ENCODE data around the gene GPR143.

GRCh38 chrX:9704876-9705465 lies 60.7 kb downstream of the GPR143 start:
- no peak for TF ChIP-seq EP300 (IDR thresholded peaks at IDR 0.05; ENCODE audit: borderline replicate concordance in 1 of 2, control insufficient read depth in 1 of 2, low read depth in 2 of 2, low read length in 2 of 2)
- TF ChIP-seq MTA3 (IDR thresholded peaks at IDR 0.05; ENCODE audit: borderline replicate concordance, low read length): no peak
- TF ChIP-seq, protein P1, sequence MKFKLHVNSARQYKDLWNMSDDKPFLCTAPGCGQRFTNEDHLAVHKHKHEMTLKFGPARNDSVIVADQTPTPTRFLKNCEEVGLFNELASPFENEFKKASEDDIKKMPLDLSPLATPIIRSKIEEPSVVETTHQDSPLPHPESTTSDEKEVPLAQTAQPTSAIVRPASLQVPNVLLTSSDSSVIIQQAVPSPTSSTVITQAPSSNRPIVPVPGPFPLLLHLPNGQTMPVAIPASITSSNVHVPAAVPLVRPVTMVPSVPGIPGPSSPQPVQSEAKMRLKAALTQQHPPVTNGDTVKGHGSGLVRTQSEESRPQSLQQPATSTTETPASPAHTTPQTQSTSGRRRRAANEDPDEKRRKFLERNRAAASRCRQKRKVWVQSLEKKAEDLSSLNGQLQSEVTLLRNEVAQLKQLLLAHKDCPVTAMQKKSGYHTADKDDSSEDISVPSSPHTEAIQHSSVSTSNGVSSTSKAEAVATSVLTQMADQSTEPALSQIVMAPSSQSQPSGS (IDR thresholded peaks at IDR 0.05; ENCODE audit: low read length): no peak

Measured in GM12878 (cell line).